K562 (cell line): ENCODE measurements around the gene ANO1. TPM values are rescaled to one million over a fixed set of nuclear protein-coding genes. Genes with fewer than 3 reads are reported as not detected.

Experiments used
- ATAC-seq: fragments of 200-7000 bp; cut with Tn5 transposase; 3 replicates; pipeline ENCODE4 v1.9.1; 2020; ENCODE audit warnings: moderate library complexity
- BruUV-seq: library from RNA; stranded (reverse); fragments of 400-500 nt; replicated peaks from 2 replicates; lab custom pipeline; 2021; lab: Mats Ljungman, UMichigan
- CTCF ChIA-PET: fragments of 300-600 bp; formaldehyde crosslinking; extraction: SDS; loops from one replicate; lab custom pipeline; 2021; ENCODE audit warnings: low intra/inter-chr PET ratio; lab: Yijun Ruan, JAX
- POLR2A ChIA-PET: fragments of 300-600, 350-650 bp; sonication (Branson Sonifier 250); formaldehyde crosslinking; extraction: SDS; loops from one replicate; lab custom pipeline; 2021; ENCODE audit warnings: antibody characterized with exemption, inconsistent platforms; lab: Yijun Ruan, JAX
- DNase-seq, 4 experiments: peaks; one replicate each; pipeline versions ENCODE4 v3.0.0 to v3.0.0-alpha.2; 2011 to 2018; ENCODE audit warnings: low spot score in 3 of 4, mixed read lengths in 3 of 4; ENCODE audit errors: extremely low read depth in 1 of 4
- FAIRE-seq: peaks from 2 replicates; lab custom pipeline; 2011; peaks lifted over from hg19 to GRCh38; lab: Jason Lieb, UNC
- H2AFZ ChIP-seq: 2 replicates; pipeline ENCODE4 v1.6.0; 2011; ENCODE audit warnings: low read depth, low read length, control low read depth, inconsistent platforms
- H3K27ac ChIP-seq: fragments of 200-600 bp; 3 replicates; pipeline ENCODE4 v1.8.0; 2011; ENCODE audit warnings: low read depth, mild to moderate bottlenecking, control low read depth, inconsistent platforms, low read length, moderate library complexity, mixed read lengths; ENCODE audit errors: extremely low read depth
- H3K27me3 ChIP-seq, 2 experiments: fragments of 300-600 bp in 1 of 2; 2 replicates in 1 of 2; 3 replicates in 1 of 2; pipeline versions ENCODE4 v1.6.0 to v1.8.0; 2011; ENCODE audit warnings: inconsistent platforms in 2 of 2, low read length in 2 of 2, mild to moderate bottlenecking in 1 of 2, mixed read lengths in 1 of 2, moderate library complexity in 1 of 2; ENCODE audit not compliant: control insufficient read depth in 2 of 2, insufficient read depth in 2 of 2
- H3K36me3 ChIP-seq: fragments of 300-600 bp; 3 replicates; pipeline ENCODE4 v1.8.0; 2011; ENCODE audit warnings: mild to moderate bottlenecking, low read length, inconsistent platforms; ENCODE audit not compliant: control insufficient read depth, insufficient read depth
- H3K4me1 ChIP-seq, 2 experiments: fragments of 200-600 bp in 1 of 2; replicated peaks in 1 of 2; 2 replicates in 1 of 2; 3 replicates in 1 of 2; pipeline versions ENCODE4 v1.5.1 to v1.8.0; 2011; ENCODE audit warnings: inconsistent platforms in 2 of 2, low read length in 2 of 2, mild to moderate bottlenecking in 1 of 2, mixed read lengths in 1 of 2, moderate library complexity in 1 of 2; ENCODE audit not compliant: control insufficient read depth in 2 of 2, insufficient read depth in 2 of 2
- H3K4me2 ChIP-seq: 2 replicates; pipeline ENCODE4 v1.6.1; 2011; ENCODE audit warnings: low read length, control low read depth, inconsistent platforms, mixed read lengths; ENCODE audit not compliant: insufficient read depth
- H3K4me3 ChIP-seq: fragments of 200-600 bp; sonication (generic), shearing (Covaris generic); 2 replicates; pipeline ENCODE4 v1.5.1; 2016; ENCODE audit warnings: control low read depth, inconsistent platforms
- H3K79me2 ChIP-seq: fragments of 200-600 bp; 3 replicates; pipeline ENCODE4 v1.8.0; 2011; ENCODE audit warnings: low read length, inconsistent platforms; ENCODE audit not compliant: control insufficient read depth, insufficient read depth
- H3K9ac ChIP-seq, 2 experiments: 2 replicates each; pipeline versions ENCODE4 v1.6.0 to v1.6.1; 2011; ENCODE audit warnings: low read depth in 2 of 2, low read length in 2 of 2, control low read depth in 1 of 2, inconsistent platforms in 1 of 2, mild to moderate bottlenecking in 1 of 2, mixed read lengths in 1 of 2; ENCODE audit not compliant: insufficient read depth in 1 of 2
- H3K9me1 ChIP-seq: one replicate; pipeline ENCODE4 v1.6.0; 2011; ENCODE audit warnings: inconsistent platforms, mild to moderate bottlenecking, low read length, moderate library complexity; ENCODE audit not compliant: control insufficient read depth, insufficient read depth
- H3K9me3 ChIP-seq: replicated peaks from 2 replicates; pipeline ENCODE4 v1.5.1; 2011; ENCODE audit warnings: low read depth, low read length, inconsistent platforms; ENCODE audit not compliant: control insufficient read depth, insufficient read depth
- H4K20me1 ChIP-seq: replicated peaks from 2 replicates; pipeline ENCODE4 v1.6.1; 2011; ENCODE audit warnings: low read length, inconsistent platforms, mixed read lengths; ENCODE audit not compliant: control insufficient read depth, insufficient read depth
- CBFB ChIP-seq: sonication (generic); formaldehyde crosslinking; IDR thresholded peaks from 2 replicates; pipeline ENCODE4 v1.4.0; 2020; ENCODE audit warnings: mild to moderate bottlenecking, missing genetic modification reagents
- CTCF ChIP-seq, 3 experiments: IDR thresholded peaks in 2 of 3; conservative IDR thresholded peaks in 1 of 3; 2 replicates each; pipeline ENCODE4 v1.5.1; 2011 to 2012; ENCODE audit warnings: low read length in 3 of 3, mild to moderate bottlenecking in 3 of 3, control low read depth in 2 of 3, improper control_type of control experiment in 1 of 3, inconsistent platforms in 1 of 3, low read depth in 1 of 3, mixed read lengths in 1 of 3, moderate library complexity in 1 of 3; ENCODE audit not compliant: insufficient read depth in 2 of 3
- HCFC1 ChIP-seq: IDR thresholded peaks from 2 replicates; pipeline ENCODE4 v1.6.1; 2012; ENCODE audit warnings: low read depth, low read length, improper control_type of control experiment
- PKNOX1 ChIP-seq: fragments of 450-650 bp; IDR thresholded peaks from 2 replicates; pipeline ENCODE4 v1.6.1; 2016
- SMARCA4 ChIP-seq: fragments of 450-650 bp; IDR thresholded peaks from 2 replicates; pipeline ENCODE4 v1.6.1; 2016
- TCF7 ChIP-seq: sonication (generic); IDR thresholded peaks from 2 replicates; pipeline ENCODE4 v1.6.1; 2016; ENCODE audit warnings: antibody characterized with exemption, borderline replicate concordance
- WGBS: fragments of 100-300 bp; shearing (Covaris generic); methylation state at CpG from one replicate; pipeline ENCODE4 v1.1.6; 2016; ENCODE audit warnings: low coverage, mixed read lengths; ENCODE audit not compliant: insufficient coverage; ENCODE audit errors: missing lambda C conversion rate; 5-methylcytosine and 5-hydroxymethylcytosine counted together
- in situ Hi-C: fragments of 300-500 bp; cut with MboI; formaldehyde crosslinking; loops from 4 replicates; pipeline ENCODE4 v1.15.0; 2018; ENCODE audit warnings: inconsistent platforms, mixed read lengths
- intact Hi-C: fragments of 100-400 bp; cut with micrococcal nuclease; formaldehyde crosslinking; loops from 2 replicates; pipeline ENCODE4 v1.14.2; 2022
- polyA plus RNA-seq, 8 experiments: library from polyadenylated mRNA; depleted of rRNA in 4 of 8; stranded (reverse) in 5 of 8; unstranded in 3 of 8; fragments of >200 nt; fragmentation: Nextera tagmentation in 2 of 8; fragmentation: Illumina TruSeq in 1 of 8; extraction: Ambion mirVana in 2 of 8; extraction: Trizol in 1 of 8; gene quantifications; 2 replicates each; pipeline versions ENCODE4 v1.2.1 to v1.2.3, GENCODE V29; 2011 to 2014; ENCODE audit warnings: inconsistent platforms in 1 of 8, missing spikeins in 1 of 8
- total RNA-seq, 7 experiments: library from RNA; depleted of rRNA in 6 of 7; stranded (reverse); fragments of >200 nt in 6 of 7; fragmentation: Illumina TruSeq in 2 of 7; extraction: Trizol in 2 of 7; gene quantifications; 2 replicates each; pipeline versions ENCODE4 v1.2.1 to v1.2.3, GENCODE V29; 2011 to 2021; ENCODE audit warnings: low replicate concordance in 1 of 7

The ANO1 gene
- total and polyA plus RNA-seq, 9 of the 15 experiments (the other 6 are each of a cell fraction or from before 2014, with no cell fraction given), result not detected

- TF ChIP-seq CTCF (IDR thresholded peaks at IDR 0.05 in 2 of 3, conservative IDR thresholded peaks at IDR 0.05 in 1 of 3; ENCODE audit: insufficient read depth in 2 of 3, low read depth in 1 of 3, low read length in 3 of 3) (peak; percentile 64 to 78 (median 73)), HCFC1 (0 out of 2 replicates have a peak, but pooled peaks have one; percentile 10), TCF7 (no peak), SMARCA4 (0 out of 2 replicates have a peak, but pooled peaks have one; percentile 21), CBFB (no peak)
These were observed 148.8 kb downstream of the ANO1 start (continued) for GRCh38 chr11:70226967-70227366.

GRCh38 chr11:70229737-70230136 lies 151.6 kb downstream of the ANO1 start:
- Histone ChIP-seq H3K9me1 (no peaks in the 10 kb centered on the region), H3K4me2 (no peak overlapping the region), H3K36me3 (no peaks in the 10 kb centered on the region), H3K4me1 (peaks cover 4 to 7% of the 10 kb centered on the region in 2 experiments; a peak in 3 of 5 replicates), H3K4me3 (no peak overlapping the region), H3K9ac (no peak overlapping the region), H3K79me2 (no peaks in the 10 kb centered on the region), H3K9me3 (no peaks in the 10 kb centered on the region), H3K27me3 (peaks cover 0 to 5% of the 10 kb centered on the region in 2 experiments; a peak in 2 of 5 replicates), H4K20me1 (0 out of 2 replicates have a peak, but pooled peaks cover 6% of the 10 kb centered on the region), H2AFZ (no peak overlapping the region), H3K27ac (no peak overlapping the region)
- CTCF ChIA-PET, result no interaction called here
- DNase-seq (no peak), FAIRE-seq (no peak), ATAC-seq (no peak)
- intact Hi-C loops, result no loop called here
- POLR2A ChIA-PET, result interaction anchor here (0.6 kb wide), 1 partner anchor 16 kb away, joined by 3 read pairs; no protein-coding TSS in a partner anchor
- TF ChIP-seq PKNOX1, result no peak
- BruUV-seq, result no TSS peak
- 39% methylated on average over 10 of the region's 10 CpGs for WGBS
- in situ Hi-C loops, result no loop called here
